Activated CD4-positive, alpha-beta memory T cell treated with anti-CD3 and anti-CD28 coated beads, Interleukin-2, amount 10 ng/mL, durations not matched to agents 7 days and 5 days (primary cell): ENCODE data around the gene DCAF17. TPM values are rescaled to one million over a fixed set of nuclear protein-coding genes. Genes with fewer than 3 reads are reported as not detected.
A peak's percentile ranks its signal among the peaks of the same experiment; 100 is the strongest.

Experiments
- CTCF ChIA-PET: fragments of 350-600 bp; sonication (Branson Sonifier 250); formaldehyde crosslinking; loops from one replicate; lab custom pipeline; 2021; ENCODE audit warnings: antibody characterized with exemption, inconsistent platforms; lab: Charles Lee
- POLR2A ChIA-PET: fragments of 350-600 bp; sonication (Branson Sonifier 250); formaldehyde crosslinking; loops from one replicate; lab custom pipeline; 2021; ENCODE audit warnings: antibody characterized with exemption; lab: Charles Lee
- DNase-seq: peaks from one replicate; pipeline ENCODE4 v3.0.0-alpha.2; 2020
- H3K27ac Mint-ChIP-seq: one replicate; pipeline ENCODE4 v1.8.0; 2021; ENCODE audit warnings: mild to moderate bottlenecking, mixed read lengths
- H3K27me3 Mint-ChIP-seq: one replicate; pipeline ENCODE4 v1.8.0; 2021; ENCODE audit warnings: mixed read lengths
- H3K36me3 Mint-ChIP-seq: one replicate; pipeline ENCODE4 v1.8.0; 2021; ENCODE audit warnings: low read depth, mixed read lengths
- H3K4me1 Mint-ChIP-seq: one replicate; pipeline ENCODE4 v1.8.0; 2021; ENCODE audit warnings: mixed read lengths
- H3K4me3 Mint-ChIP-seq: one replicate; pipeline ENCODE4 v1.8.0; 2021; ENCODE audit warnings: mild to moderate bottlenecking, mixed read lengths
- H3K9me3 Mint-ChIP-seq: one replicate; pipeline ENCODE4 v1.8.0; 2021; ENCODE audit warnings: mixed read lengths
- total RNA-seq, 2 experiments: library from RNA; stranded (reverse); gene quantifications; one replicate each; pipeline ENCODE4 v1.2.3, GENCODE V29; 2021

DCAF17 gene
- total RNA-seq, 2 experiments from 2014 or later: 12.8 to 14.8 TPM

- peaks cover 33% of the 10 kb centered on the region for H3K4me1 Mint-ChIP-seq
- DNase-seq: peak; percentile 50
- ChIA-PET CTCF (interaction anchor here (0.7 to 2.5 kb wide), 10 partner anchors 9 to 504 kb away, joined by 3 to 16 read pairs (median 4); partner anchors contain the start of gene GORASP2), POLR2A (interaction anchor here (0.7 to 3.7 kb wide), 11 partner anchors 17 to 1122 kb away, joined by 3 to 32 read pairs (median 4); partner anchors contain the start of genes GORASP2 and TLK1)
- peak overlapping the region; percentile 81 for H3K4me3 Mint-ChIP-seq
- peak overlapping the region; percentile 96 for H3K27ac Mint-ChIP-seq
- no peaks in the 10 kb centered on the region for H3K27me3 Mint-ChIP-seq
- peaks cover 38% of the 10 kb centered on the region for H3K36me3 Mint-ChIP-seq
- peaks cover 11% of the 10 kb centered on the region for H3K9me3 Mint-ChIP-seq
Measured at GRCh38 chr2:171432969-171433762, 860 bp upstream of the DCAF17 start.

GRCh38 chr2:171433763-171434012 is 338 bp upstream of the DCAF17 start, which contains the start of gene METTL8:
Gene METTL8, minus strand, starts transcription at chr2:171433990. Its CDS starts 41,805 bp downstream, at chr2:171392185.
- peaks cover 11% of the 10 kb centered on the region for H3K9me3 Mint-ChIP-seq
- H3K4me1 Mint-ChIP-seq: peaks cover 33% of the 10 kb centered on the region
- peak within 1 kb of the TSS; percentile 96 for H3K27ac Mint-ChIP-seq
- no peaks in the 10 kb centered on the region for H3K27me3 Mint-ChIP-seq
- ChIA-PET CTCF (interaction anchor here (0.7 to 2.5 kb wide), 8 partner anchors 15 to 504 kb away, joined by 3 to 16 read pairs (median 4); partner anchors contain the start of gene GORASP2), POLR2A (interaction anchor here (0.7 to 3.7 kb wide), 12 partner anchors 12 to 1121 kb away, joined by 3 to 32 read pairs (median 4); partner anchors contain the start of genes GORASP2 and TLK1)
- no peak for DNase-seq
- peaks cover 41% of the 10 kb centered on the region for H3K36me3 Mint-ChIP-seq
- peak within 1 kb of the TSS; percentile 81 for H3K4me3 Mint-ChIP-seq

GRCh38 chr2:171436307-171436706 is 2.3 kb downstream of the DCAF17 start:
- POLR2A ChIA-PET: no interaction called here
- CTCF ChIA-PET: no interaction called here
- peaks cover 2% of the 10 kb centered on the region for H3K9me3 Mint-ChIP-seq
- peaks cover 33% of the 10 kb centered on the region for H3K4me1 Mint-ChIP-seq
- peaks cover 44% of the 10 kb centered on the region for H3K36me3 Mint-ChIP-seq
- no peak for DNase-seq
- no peak overlapping the region for H3K4me3 Mint-ChIP-seq
- no peak overlapping the region for H3K27ac Mint-ChIP-seq
- no peaks in the 10 kb centered on the region for H3K27me3 Mint-ChIP-seq

GRCh38 chr2:171441470-171441869 is 7.4 kb downstream of the DCAF17 start:
- Mint-ChIP-seq H3K36me3 (peaks cover 50% of the 10 kb centered on the region), H3K9me3 (no peaks in the 10 kb centered on the region), H3K27me3 (no peaks in the 10 kb centered on the region), H3K4me1 (peaks cover 2% of the 10 kb centered on the region), H3K27ac (no peak overlapping the region), H3K4me3 (no peak overlapping the region)
- CTCF ChIA-PET: interaction anchor here (0.6 to 1.5 kb wide), 3 partner anchors 9 to 260 kb away, joined by 3 to 4 read pairs (median 3); no protein-coding TSS in a partner anchor
- POLR2A ChIA-PET: no interaction called here
- no peak for DNase-seq

GRCh38 chr2:171447675-171448074 is 13.6 kb downstream of the DCAF17 start:
- H3K9me3 Mint-ChIP-seq: no peaks in the 10 kb centered on the region
- ChIA-PET CTCF (interaction anchor here (1.3 to 1.4 kb wide), 2 partner anchors 14 to 475 kb away, joined by 3 read pairs; partner anchors contain the start of genes DCAF17 and METTL8), POLR2A (no interaction called here)
- DNase-seq: no peak
- H3K4me3 Mint-ChIP-seq: no peak overlapping the region
- H3K27me3 Mint-ChIP-seq: no peaks in the 10 kb centered on the region
- H3K36me3 Mint-ChIP-seq: peaks cover 17% of the 10 kb centered on the region
- H3K4me1 Mint-ChIP-seq: no peaks in the 10 kb centered on the region
- no peak overlapping the region for H3K27ac Mint-ChIP-seq

- no peak for DNase-seq
- no peak overlapping the region for H3K27ac Mint-ChIP-seq
- peaks cover 22% of the 10 kb centered on the region for H3K36me3 Mint-ChIP-seq
- H3K27me3 Mint-ChIP-seq: no peaks in the 10 kb centered on the region
- peaks cover 2% of the 10 kb centered on the region for H3K9me3 Mint-ChIP-seq
- CTCF ChIA-PET: no interaction called here
- POLR2A ChIA-PET: no interaction called here
- H3K4me1 Mint-ChIP-seq: no peaks in the 10 kb centered on the region
- H3K4me3 Mint-ChIP-seq: no peak overlapping the region
Measured at GRCh38 chr2:171451074-171451473, 17.0 kb downstream of the DCAF17 start.

GRCh38 chr2:171452773-171453172 is 18.7 kb downstream of the DCAF17 start:
- H3K4me3 Mint-ChIP-seq: no peak overlapping the region
- H3K4me1 Mint-ChIP-seq: no peaks in the 10 kb centered on the region
- DNase-seq: no peak
- H3K9me3 Mint-ChIP-seq: peaks cover 7% of the 10 kb centered on the region
- ChIA-PET POLR2A (no interaction called here), CTCF (interaction anchor here (1.0 kb wide), 1 partner anchor 524 kb away, joined by 3 read pairs; the partner anchor contains the start of gene GORASP2)
- H3K27ac Mint-ChIP-seq: no peak overlapping the region
- H3K36me3 Mint-ChIP-seq: peaks cover 34% of the 10 kb centered on the region
- no peaks in the 10 kb centered on the region for H3K27me3 Mint-ChIP-seq

GRCh38 chr2:171459498-171459897 is 25.5 kb downstream of the DCAF17 start:
- no peaks in the 10 kb centered on the region for H3K4me1 Mint-ChIP-seq
- ChIA-PET POLR2A (no interaction called here), CTCF (interaction anchor here (0.7 kb wide), 1 partner anchor 981 kb away, joined by 3 read pairs; no protein-coding TSS in a partner anchor)
- DNase-seq: no peak
- H3K27me3 Mint-ChIP-seq: no peaks in the 10 kb centered on the region
- H3K9me3 Mint-ChIP-seq: peaks cover 7% of the 10 kb centered on the region
- no peak overlapping the region for H3K4me3 Mint-ChIP-seq
- no peak overlapping the region for H3K27ac Mint-ChIP-seq
- H3K36me3 Mint-ChIP-seq: peaks cover 38% of the 10 kb centered on the region

- Mint-ChIP-seq H3K4me1 (no peaks in the 10 kb centered on the region), H3K36me3 (peaks cover 32% of the 10 kb centered on the region), H3K27me3 (no peaks in the 10 kb centered on the region), H3K4me3 (no peak overlapping the region), H3K27ac (no peak overlapping the region), H3K9me3 (peaks cover 7% of the 10 kb centered on the region)
- ChIA-PET POLR2A (no interaction called here), CTCF (no interaction called here)
- no peak for DNase-seq
Measured at GRCh38 chr2:171460537-171460936, 26.5 kb downstream of the DCAF17 start.

- H3K27ac Mint-ChIP-seq: no peak overlapping the region
- ChIA-PET POLR2A (no interaction called here), CTCF (no interaction called here)
- no peak overlapping the region for H3K4me3 Mint-ChIP-seq
- peaks cover 29% of the 10 kb centered on the region for H3K36me3 Mint-ChIP-seq
- H3K4me1 Mint-ChIP-seq: no peaks in the 10 kb centered on the region
- no peaks in the 10 kb centered on the region for H3K9me3 Mint-ChIP-seq
- no peak for DNase-seq
- H3K27me3 Mint-ChIP-seq: no peaks in the 10 kb centered on the region
Measured at GRCh38 chr2:171469176-171469575, 35.1 kb downstream of the DCAF17 start.

GRCh38 chr2:171470129-171470528 is 36.1 kb downstream of the DCAF17 start:
- H3K27me3 Mint-ChIP-seq: no peaks in the 10 kb centered on the region
- no peaks in the 10 kb centered on the region for H3K9me3 Mint-ChIP-seq
- H3K4me3 Mint-ChIP-seq: no peak overlapping the region
- POLR2A ChIA-PET: no interaction called here
- no peaks in the 10 kb centered on the region for H3K4me1 Mint-ChIP-seq
- H3K36me3 Mint-ChIP-seq: peaks cover 36% of the 10 kb centered on the region
- H3K27ac Mint-ChIP-seq: no peak overlapping the region
- CTCF ChIA-PET: no interaction called here
- DNase-seq: no peak

- CTCF ChIA-PET: no interaction called here
- H3K36me3 Mint-ChIP-seq: peaks cover 28% of the 10 kb centered on the region
- POLR2A ChIA-PET: no interaction called here
- H3K4me3 Mint-ChIP-seq: no peak overlapping the region
- H3K27me3 Mint-ChIP-seq: no peaks in the 10 kb centered on the region
- no peak for DNase-seq
- H3K9me3 Mint-ChIP-seq: no peaks in the 10 kb centered on the region
- H3K4me1 Mint-ChIP-seq: peaks cover 5% of the 10 kb centered on the region
- no peak overlapping the region for H3K27ac Mint-ChIP-seq
Measured at GRCh38 chr2:171475979-171476378, 42.0 kb downstream of the DCAF17 start.

- CTCF ChIA-PET: no interaction called here
- Mint-ChIP-seq H3K9me3 (no peaks in the 10 kb centered on the region), H3K36me3 (peaks cover 31% of the 10 kb centered on the region), H3K27ac (no peak overlapping the region), H3K4me3 (no peak overlapping the region), H3K27me3 (no peaks in the 10 kb centered on the region), H3K4me1 (peaks cover 6% of the 10 kb centered on the region)
- POLR2A ChIA-PET: no interaction called here
- no peak for DNase-seq
Measured at GRCh38 chr2:171478345-171478744, 44.3 kb downstream of the DCAF17 start.
